H1 (cell line): ENCODE results near the gene ITGA4. TPM values are rescaled to one million over a fixed set of nuclear protein-coding genes. Genes with fewer than 3 reads are reported as not detected.

Experiments
- CTCF ChIA-PET: fragments of 300-600 bp; sonication (Branson Sonifier 250); formaldehyde crosslinking; loops from one replicate; lab custom pipeline; 2021; ENCODE audit not compliant: partially characterized antibody; lab: Charles Lee
- POLR2A ChIA-PET: fragments of 300-600 bp; sonication (Branson Sonifier 250); formaldehyde crosslinking; loops from one replicate; lab custom pipeline; 2021; ENCODE audit warnings: inconsistent platforms; ENCODE audit not compliant: partially characterized antibody; lab: Charles Lee
- DNase-seq, 2 experiments: peaks; one replicate each; pipeline versions ENCODE4 v3.0.0 to v3.0.0-alpha.2; 2010 to 2022; ENCODE audit warnings: low spot score in 2 of 2, low read depth in 1 of 2, mixed read lengths in 1 of 2
- FAIRE-seq: peaks from 2 replicates; lab custom pipeline; 2011; peaks lifted over from hg19 to GRCh38; lab: Jason Lieb, UNC
- H2AFZ ChIP-seq: 2 replicates; pipeline ENCODE4 v1.8.1; 2012; ENCODE audit warnings: low read length, inconsistent platforms
- H2AK5ac ChIP-seq: 2 replicates; pipeline ENCODE4 v1.6.1; 2013; ENCODE audit warnings: low read depth, low read length
- H2BK120ac ChIP-seq: replicated peaks from 2 replicates; pipeline ENCODE3; 2013; ENCODE audit warnings: low read depth, low read length, inconsistent platforms
- H2BK12ac ChIP-seq: 2 replicates; pipeline ENCODE4 v1.6.1; 2013; ENCODE audit warnings: low read depth, low read length
- H2BK15ac ChIP-seq: 2 replicates; pipeline ENCODE4 v1.6.1; 2013; ENCODE audit warnings: low read length
- H2BK20ac ChIP-seq: 2 replicates; pipeline ENCODE4 v1.6.1; 2013; ENCODE audit warnings: low read length
- H2BK5ac ChIP-seq: 2 replicates; pipeline ENCODE4 v1.6.1; 2013; ENCODE audit warnings: low read depth, low read length
- H3K14ac ChIP-seq: 2 replicates; pipeline ENCODE4 v1.6.1; 2013; ENCODE audit warnings: inconsistent platforms; ENCODE audit not compliant: insufficient read length
- H3K18ac ChIP-seq: 2 replicates; pipeline ENCODE4 v1.6.1; 2013; ENCODE audit warnings: low read length; ENCODE audit errors: extremely low read depth
- H3K23ac ChIP-seq: 2 replicates; pipeline ENCODE4 v1.6.1; 2013; ENCODE audit warnings: inconsistent platforms; ENCODE audit not compliant: insufficient read length
- H3K23me2 ChIP-seq: 2 replicates; pipeline ENCODE4 v1.6.1; 2013; ENCODE audit warnings: low read depth, low read length
- H3K27ac ChIP-seq: 2 replicates; pipeline ENCODE4 v1.6.1; 2011; ENCODE audit warnings: low read depth, low read length, inconsistent platforms
- H3K27me3 ChIP-seq, 4 experiments: replicated peaks in 1 of 4; 1 replicate in 1 of 4; 2 replicates in 3 of 4; pipeline versions ENCODE4 v1.6.1 to v1.8.1; 2011 to 2013; ENCODE audit warnings: low read length in 3 of 4, mild to moderate bottlenecking in 3 of 4, inconsistent platforms in 2 of 4, mixed read lengths in 2 of 4, moderate library complexity in 1 of 4; ENCODE audit not compliant: control insufficient read depth in 3 of 4, insufficient read depth in 3 of 4; ENCODE audit errors: extremely low read depth in 1 of 4
- H3K36me3 ChIP-seq, 4 experiments: 2 replicates each; pipeline versions ENCODE4 v1.6.1 to v1.8.1; 2011 to 2013; ENCODE audit warnings: mild to moderate bottlenecking in 4 of 4, low read length in 3 of 4, moderate library complexity in 2 of 4, control low read depth in 1 of 4, inconsistent platforms in 1 of 4; ENCODE audit not compliant: insufficient read depth in 4 of 4, control insufficient read depth in 2 of 4
- H3K4ac ChIP-seq: replicated peaks from 2 replicates; pipeline ENCODE3; 2013; ENCODE audit warnings: low read length, low read depth, mixed read lengths, inconsistent platforms; ENCODE audit not compliant: insufficient read length
- H3K4me1 ChIP-seq, 4 experiments: replicated peaks in 1 of 4; 1 replicate in 1 of 4; 2 replicates in 3 of 4; pipeline versions ENCODE4 v1.6.1 to v1.8.1; 2011 to 2013; ENCODE audit warnings: low read length in 3 of 4, inconsistent platforms in 2 of 4, mixed read lengths in 1 of 4; ENCODE audit not compliant: insufficient read depth in 4 of 4, control insufficient read depth in 3 of 4
- H3K4me2 ChIP-seq, 2 experiments: 2 replicates each; pipeline versions ENCODE4 v1.6.1 to v1.8.1; 2011 to 2013; ENCODE audit warnings: low read depth in 2 of 2, low read length in 2 of 2, control low read depth in 1 of 2, inconsistent platforms in 1 of 2, mild to moderate bottlenecking in 1 of 2; ENCODE audit not compliant: insufficient read depth in 1 of 2
- H3K4me3 ChIP-seq, 4 experiments: fragments of 200-600, 300-600 bp in 1 of 4; sonication (generic), shearing (Covaris generic), sonication (Bioruptor Twin) in 1 of 4; 2 replicates each; pipeline versions ENCODE4 v1.5.1 to v1.8.1; 2011 to 2016; ENCODE audit warnings: low read length in 4 of 4, low read depth in 3 of 4, control low read depth in 2 of 4, inconsistent platforms in 2 of 4, mild to moderate bottlenecking in 2 of 4, mixed read lengths in 1 of 4, moderate library complexity in 1 of 4; ENCODE audit not compliant: insufficient read depth in 2 of 4; ENCODE audit errors: extremely low read depth in 1 of 4
- H3K56ac ChIP-seq: replicated peaks from 2 replicates; pipeline ENCODE3; 2013; ENCODE audit warnings: low read depth, mild to moderate bottlenecking, mixed read lengths, low read length, inconsistent platforms; ENCODE audit not compliant: insufficient read length
- H3K79me1 ChIP-seq: 2 replicates; pipeline ENCODE4 v1.6.1; 2013; ENCODE audit warnings: low read depth, low read length, control low read depth
- H3K79me2 ChIP-seq, 2 experiments: 2 replicates each; pipeline versions ENCODE4 v1.6.1 to v1.8.1; 2012 to 2013; ENCODE audit warnings: low read length in 2 of 2, mild to moderate bottlenecking in 2 of 2, inconsistent platforms in 1 of 2; ENCODE audit not compliant: insufficient read depth in 2 of 2, control insufficient read depth in 1 of 2
- H3K9ac ChIP-seq, 4 experiments: replicated peaks in 1 of 4; 1 replicate in 1 of 4; 2 replicates in 3 of 4; pipeline versions ENCODE4 v1.6.1 to v1.8.1; 2011 to 2013; ENCODE audit warnings: low read depth in 3 of 4, low read length in 3 of 4, control low read depth in 2 of 4, mild to moderate bottlenecking in 2 of 4, moderate library complexity in 2 of 4, inconsistent platforms in 1 of 4; ENCODE audit errors: extremely low read depth in 1 of 4
- H3K9me3 ChIP-seq, 2 experiments: 2 replicates each; pipeline versions ENCODE4 v1.6.1 to v1.8.1; 2012 to 2013; ENCODE audit warnings: mild to moderate bottlenecking in 2 of 2, moderate library complexity in 2 of 2, control low read depth in 1 of 2, inconsistent platforms in 1 of 2, low read depth in 1 of 2, low read length in 1 of 2, mixed read lengths in 1 of 2; ENCODE audit not compliant: insufficient read depth in 2 of 2
- H4K20me1 ChIP-seq, 2 experiments: replicated peaks in 1 of 2; 2 replicates each; pipeline versions ENCODE3 to v1.8.1; 2011 to 2013; ENCODE audit warnings: inconsistent platforms in 2 of 2, low read length in 2 of 2, mild to moderate bottlenecking in 1 of 2; ENCODE audit not compliant: insufficient read depth in 2 of 2, control insufficient read depth in 1 of 2
- H4K5ac ChIP-seq: 2 replicates; pipeline ENCODE4 v1.6.1; 2013; ENCODE audit warnings: low read length, low read depth, mixed read lengths, inconsistent platforms; ENCODE audit not compliant: insufficient read length
- H4K8ac ChIP-seq: 2 replicates; pipeline ENCODE4 v1.8.0; 2013; ENCODE audit warnings: mild to moderate bottlenecking, moderate library complexity, low read length, inconsistent platforms; ENCODE audit not compliant: insufficient read depth; ENCODE audit errors: extremely low read depth
- H4K91ac ChIP-seq: replicated peaks from 2 replicates; pipeline ENCODE3; 2013; ENCODE audit warnings: low read length, mixed read lengths, inconsistent platforms; ENCODE audit not compliant: insufficient read length
- ATF3 ChIP-seq: IDR thresholded peaks from 2 replicates; pipeline ENCODE4 v1.6.1; 2011; ENCODE audit warnings: low read depth, mild to moderate bottlenecking, low read length; ENCODE audit not compliant: insufficient read depth
- BCL11A ChIP-seq, 2 experiments: IDR thresholded peaks; one replicate each; pipeline ENCODE4 v1.6.1; 2011; ENCODE audit warnings: low read depth in 2 of 2, low read length in 2 of 2, mild to moderate bottlenecking in 2 of 2
- CREB1 ChIP-seq: IDR thresholded peaks from 2 replicates; pipeline ENCODE4 v1.6.1; 2012; ENCODE audit warnings: inconsistent platforms
- EP300 ChIP-seq, 2 experiments: IDR thresholded peaks; 1 replicate in 1 of 2; 2 replicates in 1 of 2; pipeline ENCODE4 v1.6.1; 2011 to 2012; ENCODE audit warnings: low read depth in 2 of 2, low read length in 2 of 2, mild to moderate bottlenecking in 2 of 2, borderline replicate concordance in 1 of 2, inconsistent platforms in 1 of 2, moderate library complexity in 1 of 2
- RFX5 ChIP-seq: IDR thresholded peaks from 2 replicates; pipeline ENCODE4 v1.6.1; 2011; ENCODE audit warnings: low read depth, low read length, improper control_type of control experiment, borderline replicate concordance
- SP1 ChIP-seq: IDR thresholded peaks from 2 replicates; pipeline ENCODE4 v1.6.1; 2011; ENCODE audit warnings: low read depth, low read length
- SP4 ChIP-seq: IDR thresholded peaks from 2 replicates; pipeline ENCODE4 v1.6.1; 2012; ENCODE audit warnings: low read length, inconsistent platforms
- TCF12 ChIP-seq: IDR thresholded peaks from 2 replicates; pipeline ENCODE4 v1.6.1; 2011; ENCODE audit warnings: low read depth, mild to moderate bottlenecking, low read length
- polyA plus RNA-seq, 7 experiments: library from polyadenylated mRNA; depleted of rRNA in 3 of 7; stranded (reverse) in 5 of 7; unstranded in 2 of 7; fragments of >200 nt in 5 of 7; fragments of 200-250 nt in 2 of 7; gene quantifications; 1 replicate in 5 of 7; 2 replicates in 1 of 7; 4 replicates in 1 of 7; pipeline versions ENCODE4 v1.2.1 to v1.2.3, GENCODE V29; 2011 to 2013; ENCODE audit warnings: missing spikeins in 2 of 7, mixed read lengths in 2 of 7
- total RNA-seq: library from RNA; stranded (reverse); fragmentation: NEBNext Ultra II Directional; extraction: Animal tissue kit (Norgen Biotek cat#: 25700); gene quantifications from 2 replicates; pipeline ENCODE4 v1.2.1, GENCODE V29; 2021

The ITGA4 gene
- total and polyA plus RNA-seq, 2 of the 8 experiments (the other 6 are each of a cell fraction or from before 2014, with no cell fraction given): 0.60 to 2.1 TPM

- H2AFZ ChIP-seq: no peak overlapping the region
- H2BK120ac ChIP-seq: no peak overlapping the region
- no peak overlapping the region for H2AK5ac ChIP-seq
- DNase-seq: no peak
- H3K79me1 ChIP-seq: no peaks in the 10 kb centered on the region
- H3K27me3 ChIP-seq: no peaks in the 10 kb centered on the region
- H4K5ac ChIP-seq: no peak overlapping the region
- no peak overlapping the region for H3K4me2 ChIP-seq
- no peak for FAIRE-seq
- H3K27ac ChIP-seq: no peak overlapping the region
- no peaks in the 10 kb centered on the region for H3K9me3 ChIP-seq
- no peak overlapping the region for H2BK15ac ChIP-seq
- H2BK12ac ChIP-seq: no peak overlapping the region
- H3K4me1 ChIP-seq: no peaks in the 10 kb centered on the region
- no peaks in the 10 kb centered on the region for H3K23me2 ChIP-seq
- H3K36me3 ChIP-seq: no peaks in the 10 kb centered on the region
- H3K18ac ChIP-seq: no peak overlapping the region
- no peak overlapping the region for H3K56ac ChIP-seq
- no peaks in the 10 kb centered on the region for H3K79me2 ChIP-seq
- no peak overlapping the region for H4K8ac ChIP-seq
- H3K9ac ChIP-seq: no peak overlapping the region
- no peak overlapping the region for H4K91ac ChIP-seq
- ChIA-PET CTCF (interaction anchor here (1.2 to 1.7 kb wide), 4 partner anchors 15 to 78 kb away, joined by 3 to 6 read pairs (median 3); no protein-coding TSS in a partner anchor), POLR2A (no interaction called here)
- no peak overlapping the region for H2BK20ac ChIP-seq
- H2BK5ac ChIP-seq: no peak overlapping the region
- no peaks in the 10 kb centered on the region for H4K20me1 ChIP-seq
- H3K4ac ChIP-seq: no peak overlapping the region
- no peak overlapping the region for H3K14ac ChIP-seq
- H3K23ac ChIP-seq: no peak overlapping the region
- H3K4me3 ChIP-seq: no peak overlapping the region
- no peak for TF ChIP-seq TCF12
- TF ChIP-seq SP4: no peak
- TF ChIP-seq CREB1: no peak
- no peak for TF ChIP-seq SP1
- TF ChIP-seq ATF3: no peak
- TF ChIP-seq BCL11A (IDR thresholded peaks at IDR 0.05; ENCODE audit: low read depth in 2 of 2, low read length in 2 of 2): no peak
- TF ChIP-seq EP300 (IDR thresholded peaks at IDR 0.05; ENCODE audit: borderline replicate concordance in 1 of 2, low read depth in 2 of 2, low read length in 2 of 2): no peak
- no peak for TF ChIP-seq RFX5
Measured at GRCh38 chr2:181516992-181517391, 59.8 kb downstream of the ITGA4 start.
